Measurements from ENCODE around the gene RUNX3. TPM values are rescaled to one million over a fixed set of nuclear protein-coding genes. Genes with fewer than 3 reads are reported as not detected.

The RUNX3 gene
- polyA plus RNA-seq, 4 donors, result 1.1 to 5.4 (median 3.6) TPM

GRCh38 chr1:24906760-24907490, 23.2 kb downstream of the RUNX3 start:
- Histone ChIP-seq H3K27ac (ENCODE audit: low read depth in 1 of 3, low read length in 2 of 3) (no peak overlapping the region), H3K9me3 (ENCODE audit: control insufficient read depth in 2 of 2, insufficient read depth in 1 of 2, low read depth in 1 of 2, low read length in 1 of 2) (peaks cover 0 to 3% of the 10 kb centered on the region in 2 donors), H3K36me3 (ENCODE audit: control insufficient read depth in 3 of 3, insufficient read depth in 2 of 3, low read depth in 1 of 3, low read length in 3 of 3) (peaks cover 0 to 2% (median 0%) of the 10 kb centered on the region in 3 donors), H3K4me3 (ENCODE audit: low read depth in 1 of 3, low read length in 3 of 3) (no peak overlapping the region), H3K4me1 (ENCODE audit: control insufficient read depth in 3 of 3, insufficient read depth in 2 of 3, low read depth in 1 of 3, low read length in 2 of 3) (peaks cover 0 to 14% (median 0%) of the 10 kb centered on the region in 3 donors), H3K27me3 (ENCODE audit: control insufficient read depth in 3 of 3, insufficient read depth in 3 of 3, low read length in 3 of 3) (no peaks in the 10 kb centered on the region)
- no peak for FAIRE-seq
- WGBS, 3 donors, result 88 to 94% (median 90%) methylated on average over 15 to 20 of the region's 20 CpGs
- no peak for DNase-seq

GRCh38 chr1:24905979-24906720, 23.9 kb downstream of the RUNX3 start:
- Histone ChIP-seq H3K9me3 (ENCODE audit: control insufficient read depth in 2 of 2, insufficient read depth in 1 of 2, low read depth in 1 of 2, low read length in 1 of 2) (peaks cover 0 to 3% of the 10 kb centered on the region in 2 donors), H3K27me3 (ENCODE audit: control insufficient read depth in 3 of 3, insufficient read depth in 3 of 3, low read length in 3 of 3) (no peaks in the 10 kb centered on the region), H3K36me3 (ENCODE audit: control insufficient read depth in 3 of 3, insufficient read depth in 2 of 3, low read depth in 1 of 3, low read length in 3 of 3) (peaks cover 0 to 2% (median 0%) of the 10 kb centered on the region in 3 donors), H3K4me3 (ENCODE audit: low read depth in 1 of 3, low read length in 3 of 3) (no peak overlapping the region), H3K27ac (ENCODE audit: low read depth in 1 of 3, low read length in 2 of 3) (no peak overlapping the region), H3K4me1 (ENCODE audit: control insufficient read depth in 3 of 3, insufficient read depth in 2 of 3, low read depth in 1 of 3, low read length in 2 of 3) (peaks cover 0 to 9% (median 0%) of the 10 kb centered on the region in 3 donors)
- DNase-seq (no peak), FAIRE-seq (no peak)
- 85 to 90% (median 87%) methylated on average over 17 of the region's 17 CpGs for WGBS, 3 donors

GRCh38 chr1:24905355-24905978, 24.6 kb downstream of the RUNX3 start:
- Histone ChIP-seq H3K4me3 (ENCODE audit: low read depth in 1 of 3, low read length in 3 of 3) (no peak overlapping the region), H3K9me3 (ENCODE audit: control insufficient read depth in 2 of 2, insufficient read depth in 1 of 2, low read depth in 1 of 2, low read length in 1 of 2) (peaks cover 0 to 3% of the 10 kb centered on the region in 2 donors), H3K36me3 (ENCODE audit: control insufficient read depth in 3 of 3, insufficient read depth in 2 of 3, low read depth in 1 of 3, low read length in 3 of 3) (peaks cover 0 to 2% (median 0%) of the 10 kb centered on the region in 3 donors), H3K27ac (ENCODE audit: low read depth in 1 of 3, low read length in 2 of 3) (no peak overlapping the region), H3K27me3 (ENCODE audit: control insufficient read depth in 3 of 3, insufficient read depth in 3 of 3, low read length in 3 of 3) (no peaks in the 10 kb centered on the region), H3K4me1 (ENCODE audit: control insufficient read depth in 3 of 3, insufficient read depth in 2 of 3, low read depth in 1 of 3, low read length in 2 of 3) (peaks cover 0 to 3% (median 0%) of the 10 kb centered on the region in 3 donors)
- DNase-seq (no peak), FAIRE-seq (no peak)
- 89 to 91% (median 91%) methylated on average over 13 of the region's 13 CpGs for WGBS, 3 donors

GRCh38 chr1:24904731-24905354, 25.2 kb downstream of the RUNX3 start:
- no peak for FAIRE-seq
- Histone ChIP-seq H3K27ac (ENCODE audit: low read depth in 1 of 3, low read length in 2 of 3) (no peak overlapping the region), H3K36me3 (ENCODE audit: control insufficient read depth in 3 of 3, insufficient read depth in 2 of 3, low read depth in 1 of 3, low read length in 3 of 3) (peaks cover 0 to 2% (median 0%) of the 10 kb centered on the region in 3 donors), H3K4me1 (ENCODE audit: control insufficient read depth in 3 of 3, insufficient read depth in 2 of 3, low read depth in 1 of 3, low read length in 2 of 3) (no peaks in the 10 kb centered on the region), H3K27me3 (ENCODE audit: control insufficient read depth in 3 of 3, insufficient read depth in 3 of 3, low read length in 3 of 3) (no peaks in the 10 kb centered on the region), H3K9me3 (ENCODE audit: control insufficient read depth in 2 of 2, insufficient read depth in 1 of 2, low read depth in 1 of 2, low read length in 1 of 2) (peaks cover 0 to 3% of the 10 kb centered on the region in 2 donors), H3K4me3 (ENCODE audit: low read depth in 1 of 3, low read length in 3 of 3) (no peak overlapping the region)
- DNase-seq, result no peak
- WGBS, 3 donors, result 68 to 85% (median 81%) methylated on average over 11 of the region's 11 CpGs

GRCh38 chr1:24903955-24904730, 25.9 kb downstream of the RUNX3 start:
- 86 to 88% (median 87%) methylated on average over 23 to 25 of the region's 25 CpGs for WGBS, 3 donors

GRCh38 chr1:24903560-24903954, 26.5 kb downstream of the RUNX3 start:
- Histone ChIP-seq H3K4me3 (ENCODE audit: low read depth in 1 of 3, low read length in 3 of 3) (no peak overlapping the region), H3K9me3 (ENCODE audit: control insufficient read depth in 2 of 2, insufficient read depth in 1 of 2, low read depth in 1 of 2, low read length in 1 of 2) (peaks cover 0 to 3% of the 10 kb centered on the region in 2 donors), H3K4me1 (ENCODE audit: control insufficient read depth in 3 of 3, insufficient read depth in 2 of 3, low read depth in 1 of 3, low read length in 2 of 3) (no peaks in the 10 kb centered on the region), H3K36me3 (ENCODE audit: control insufficient read depth in 3 of 3, insufficient read depth in 2 of 3, low read depth in 1 of 3, low read length in 3 of 3) (peaks cover 0 to 2% (median 0%) of the 10 kb centered on the region in 3 donors), H3K27me3 (ENCODE audit: control insufficient read depth in 3 of 3, insufficient read depth in 3 of 3, low read length in 3 of 3) (no peaks in the 10 kb centered on the region), H3K27ac (ENCODE audit: low read depth in 1 of 3, low read length in 2 of 3) (no peak overlapping the region)
- 88 to 93% (median 91%) methylated on average over 6 of the region's 6 CpGs for WGBS, 3 donors
- no peak for DNase-seq
- FAIRE-seq, result no peak

More at GRCh38 chr1:24903955-24904730, 25.9 kb downstream of the RUNX3 start:
- no peaks in the 10 kb centered on the region for H3K27me3 ChIP-seq (ENCODE audit: control insufficient read depth in 3 of 3, insufficient read depth in 3 of 3, low read length in 3 of 3)
- DNase-seq (no peak), FAIRE-seq (no peak)
- peaks cover 0 to 2% (median 0%) of the 10 kb centered on the region in 3 donors for H3K36me3 ChIP-seq (ENCODE audit: control insufficient read depth in 3 of 3, insufficient read depth in 2 of 3, low read depth in 1 of 3, low read length in 3 of 3)
- no peaks in the 10 kb centered on the region for H3K4me1 ChIP-seq (ENCODE audit: control insufficient read depth in 3 of 3, insufficient read depth in 2 of 3, low read depth in 1 of 3, low read length in 2 of 3)
- H3K9me3 ChIP-seq (ENCODE audit: control insufficient read depth in 2 of 2, insufficient read depth in 1 of 2, low read depth in 1 of 2, low read length in 1 of 2), result peaks cover 0 to 3% of the 10 kb centered on the region in 2 donors
- no peak overlapping the region for H3K27ac ChIP-seq (ENCODE audit: low read depth in 1 of 3, low read length in 2 of 3)
- H3K4me3 ChIP-seq (ENCODE audit: low read depth in 1 of 3, low read length in 3 of 3), result no peak overlapping the region

- Histone ChIP-seq H3K36me3 (ENCODE audit: control insufficient read depth in 3 of 3, insufficient read depth in 2 of 3, low read depth in 1 of 3, low read length in 3 of 3) (peaks cover 0 to 2% (median 0%) of the 10 kb centered on the region in 3 donors), H3K27ac (ENCODE audit: low read depth in 1 of 3, low read length in 2 of 3) (no peak overlapping the region), H3K27me3 (ENCODE audit: control insufficient read depth in 3 of 3, insufficient read depth in 3 of 3, low read length in 3 of 3) (no peaks in the 10 kb centered on the region), H3K4me1 (ENCODE audit: control insufficient read depth in 3 of 3, insufficient read depth in 2 of 3, low read depth in 1 of 3, low read length in 2 of 3) (peaks cover 0 to 4% (median 0%) of the 10 kb centered on the region in 3 donors), H3K4me3 (ENCODE audit: low read depth in 1 of 3, low read length in 3 of 3) (no peak overlapping the region), H3K9me3 (ENCODE audit: control insufficient read depth in 2 of 2, insufficient read depth in 1 of 2, low read depth in 1 of 2, low read length in 1 of 2) (peaks cover 0 to 3% of the 10 kb centered on the region in 2 donors)
- FAIRE-seq (no peak), DNase-seq (no peak)
- 87 to 88% (median 87%) methylated on average over 10 of the region's 10 CpGs for WGBS, 3 donors
Measured at GRCh38 chr1:24903011-24903461, 27.0 kb downstream of the RUNX3 start.

Data from small intestine (tissue), 7 donors.